Activated CD4-positive, alpha-beta T cell treated with anti-CD3 and anti-CD28 coated beads, Interleukin-2, amount 10 ng/mL, durations not matched to agents 24 days and 14 days (primary cell): ENCODE measurements around the gene TRIM41. TPM values are rescaled to one million over a fixed set of nuclear protein-coding genes. Genes with fewer than 3 reads are reported as not detected.

Source experiments
- DNase-seq: peaks from one replicate; pipeline ENCODE4 v3.0.0; 2022
- H3K27ac Mint-ChIP-seq: one replicate; pipeline ENCODE4 v1.8.0; 2022; ENCODE audit warnings: mild to moderate bottlenecking, mixed read lengths
- H3K27me3 Mint-ChIP-seq: one replicate; pipeline ENCODE4 v1.8.0; 2022; ENCODE audit warnings: mixed read lengths
- H3K36me3 Mint-ChIP-seq: one replicate; pipeline ENCODE4 v1.8.0; 2022; ENCODE audit warnings: low read depth, mild to moderate bottlenecking, mixed read lengths
- H3K4me1 Mint-ChIP-seq: one replicate; pipeline ENCODE4 v1.8.0; 2021; ENCODE audit warnings: mixed read lengths
- H3K4me3 Mint-ChIP-seq: one replicate; pipeline ENCODE4 v1.8.0; 2022; ENCODE audit warnings: mild to moderate bottlenecking, moderate library complexity, mixed read lengths
- H3K9me3 Mint-ChIP-seq: one replicate; pipeline ENCODE4 v1.8.0; 2021; ENCODE audit warnings: mixed read lengths
- intact Hi-C: fragments of 100-400 bp; cut with micrococcal nuclease; formaldehyde crosslinking; loops from one replicate; pipeline ENCODE4 v1.15.1; 2023
- total RNA-seq: library from RNA; stranded (reverse); gene quantifications from 2 replicates; pipeline ENCODE4 v1.2.3, GENCODE V29; 2022

Gene TRIM41
- total RNA-seq, 1 donor from 2014 or later: 31.6 TPM

DNA sequence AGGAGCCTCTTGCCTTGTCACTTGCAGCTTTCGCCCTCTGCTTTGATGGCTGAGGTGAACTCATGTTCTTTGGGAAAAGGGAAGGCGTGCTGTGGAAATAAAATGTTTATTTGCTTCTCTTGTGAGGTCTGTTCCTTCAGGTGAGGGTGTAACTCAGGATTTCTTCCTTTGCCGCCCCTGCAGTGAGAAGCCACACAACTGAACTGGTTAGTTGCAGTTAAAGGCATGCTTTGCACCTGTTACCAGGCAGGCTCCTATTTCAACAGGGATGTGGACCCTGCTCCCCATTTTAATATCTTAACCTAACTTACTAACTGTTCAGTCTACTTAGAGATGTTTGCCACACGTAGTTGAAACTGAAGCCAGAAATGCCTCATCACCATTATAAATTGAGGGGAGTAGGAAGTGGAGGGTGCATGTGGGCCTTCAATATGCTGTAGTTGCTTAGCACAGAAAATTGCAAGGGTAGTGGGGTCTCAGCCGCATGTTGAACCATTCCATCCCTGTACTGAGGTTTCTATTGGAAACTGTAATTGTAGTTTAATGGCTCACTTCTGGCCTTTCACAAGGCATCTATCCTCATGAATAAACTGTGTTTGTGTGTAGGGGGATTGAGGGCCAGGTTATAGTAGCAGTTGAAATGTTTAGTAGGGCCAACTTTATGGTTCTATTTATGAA, 12.7 kb downstream of the TRIM41 start:
- H3K4me1 Mint-ChIP-seq: peaks cover 29% of the 10 kb centered on the region
- no peak overlapping the region for H3K27ac Mint-ChIP-seq
- H3K36me3 Mint-ChIP-seq: peaks cover 82% of the 10 kb centered on the region
- no peak for DNase-seq
- H3K4me3 Mint-ChIP-seq: no peak overlapping the region
- H3K27me3 Mint-ChIP-seq: no peaks in the 10 kb centered on the region
- H3K9me3 Mint-ChIP-seq: no peaks in the 10 kb centered on the region
- intact Hi-C loops: no loop called here

DNA sequence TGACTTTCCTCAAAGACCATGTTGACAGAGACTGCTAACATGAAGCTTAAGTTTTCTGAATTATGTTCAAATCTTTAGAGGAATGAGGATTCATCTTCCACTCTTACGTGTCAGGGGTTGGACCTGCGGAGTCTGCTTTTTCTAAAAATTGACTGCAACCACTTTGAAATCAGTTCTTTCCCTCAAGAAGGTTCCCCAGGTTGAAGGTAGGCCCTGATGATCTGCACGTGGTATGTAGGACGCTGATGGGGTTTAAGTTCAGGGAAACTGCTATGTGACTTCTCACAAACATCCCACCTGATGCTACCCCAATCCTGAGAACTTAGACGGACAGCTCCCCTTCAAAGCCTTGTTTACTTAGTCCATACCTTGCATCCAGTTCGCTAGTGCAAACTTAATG, 13.4 kb downstream of the TRIM41 start:
- Mint-ChIP-seq H3K4me1 (peaks cover 33% of the 10 kb centered on the region), H3K36me3 (peaks cover 84% of the 10 kb centered on the region), H3K9me3 (no peaks in the 10 kb centered on the region), H3K27me3 (no peaks in the 10 kb centered on the region), H3K4me3 (no peak overlapping the region), H3K27ac (no peak overlapping the region)
- DNase-seq: no peak
- intact Hi-C loops: no loop called here

DNA sequence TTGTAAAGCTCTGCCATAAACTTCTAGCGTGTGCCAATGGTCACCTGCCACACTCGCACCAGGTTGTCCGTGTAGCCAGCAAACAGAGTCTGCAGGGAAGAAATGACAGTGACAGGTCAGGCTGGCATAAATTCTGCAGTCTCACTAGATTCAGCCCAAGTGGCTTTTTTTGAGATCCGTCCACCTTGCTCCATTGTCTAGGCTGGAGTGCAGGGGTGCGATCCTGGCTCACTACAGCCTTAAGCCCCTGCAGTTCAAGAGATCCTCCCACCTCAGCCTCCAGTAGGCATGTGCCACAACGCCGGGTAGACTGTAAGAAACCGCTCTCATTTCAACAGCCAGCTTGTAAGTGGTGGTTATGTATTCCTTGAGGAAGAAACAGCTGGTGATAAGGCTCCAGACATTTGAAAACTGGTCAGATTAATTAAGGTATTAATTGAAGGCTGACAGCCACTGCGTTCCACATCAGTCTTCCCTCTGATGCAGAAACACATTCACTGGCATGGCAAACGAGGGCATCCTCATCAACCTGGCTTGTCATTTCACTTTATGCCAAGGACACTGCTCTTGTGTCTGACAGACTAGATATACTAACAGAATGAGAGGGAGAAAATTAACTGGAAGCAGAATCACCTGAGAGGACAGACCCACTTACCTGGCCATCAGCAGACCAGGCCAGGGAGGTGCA, 14.0 kb downstream of the TRIM41 start:
- peaks cover 86% of the 10 kb centered on the region for H3K36me3 Mint-ChIP-seq
- no peak overlapping the region for H3K27ac Mint-ChIP-seq
- peaks cover 38% of the 10 kb centered on the region for H3K4me1 Mint-ChIP-seq
- intact Hi-C loops: no loop called here
- H3K9me3 Mint-ChIP-seq: no peaks in the 10 kb centered on the region
- no peaks in the 10 kb centered on the region for H3K27me3 Mint-ChIP-seq
- no peak for DNase-seq
- no peak overlapping the region for H3K4me3 Mint-ChIP-seq

DNA sequence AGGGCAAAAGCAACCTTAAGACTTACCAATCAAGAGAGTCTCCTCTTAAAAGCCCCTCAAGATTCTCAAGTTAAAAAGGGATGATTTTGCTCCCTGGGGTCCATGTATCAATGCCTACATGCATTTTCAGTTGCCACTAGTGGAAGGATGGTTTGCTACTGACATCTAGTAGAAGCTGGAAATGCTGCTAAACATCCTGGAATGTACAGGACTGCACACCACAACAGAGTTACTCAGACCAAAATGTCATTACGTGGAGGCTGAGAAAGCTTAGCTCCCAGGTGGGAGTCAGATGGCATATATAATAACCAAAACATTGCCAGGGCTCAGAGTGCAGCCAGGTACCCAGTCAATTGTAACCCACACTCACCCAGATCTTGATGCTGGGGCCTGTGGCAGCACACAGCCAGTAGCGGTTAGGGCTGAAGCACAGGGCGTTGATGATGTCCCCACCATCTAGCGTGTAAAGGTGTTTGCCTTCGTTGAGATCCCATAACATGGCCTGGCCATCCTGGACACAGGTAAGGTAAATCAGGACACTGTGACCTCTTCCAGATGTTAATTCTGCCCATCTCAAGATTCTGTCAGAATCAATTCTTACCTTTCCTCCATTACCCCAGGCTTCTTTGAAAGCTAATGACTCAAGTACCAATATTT, 14.8 kb downstream of the TRIM41 start:
- no peaks in the 10 kb centered on the region for H3K27me3 Mint-ChIP-seq
- peak overlapping the region; percentile 30 for H3K27ac Mint-ChIP-seq
- peaks cover 37% of the 10 kb centered on the region for H3K4me1 Mint-ChIP-seq
- H3K36me3 Mint-ChIP-seq: peaks cover 89% of the 10 kb centered on the region
- no peaks in the 10 kb centered on the region for H3K9me3 Mint-ChIP-seq
- no peak for DNase-seq
- H3K4me3 Mint-ChIP-seq: peak overlapping the region; percentile 27
- intact Hi-C loops: no loop called here

DNA sequence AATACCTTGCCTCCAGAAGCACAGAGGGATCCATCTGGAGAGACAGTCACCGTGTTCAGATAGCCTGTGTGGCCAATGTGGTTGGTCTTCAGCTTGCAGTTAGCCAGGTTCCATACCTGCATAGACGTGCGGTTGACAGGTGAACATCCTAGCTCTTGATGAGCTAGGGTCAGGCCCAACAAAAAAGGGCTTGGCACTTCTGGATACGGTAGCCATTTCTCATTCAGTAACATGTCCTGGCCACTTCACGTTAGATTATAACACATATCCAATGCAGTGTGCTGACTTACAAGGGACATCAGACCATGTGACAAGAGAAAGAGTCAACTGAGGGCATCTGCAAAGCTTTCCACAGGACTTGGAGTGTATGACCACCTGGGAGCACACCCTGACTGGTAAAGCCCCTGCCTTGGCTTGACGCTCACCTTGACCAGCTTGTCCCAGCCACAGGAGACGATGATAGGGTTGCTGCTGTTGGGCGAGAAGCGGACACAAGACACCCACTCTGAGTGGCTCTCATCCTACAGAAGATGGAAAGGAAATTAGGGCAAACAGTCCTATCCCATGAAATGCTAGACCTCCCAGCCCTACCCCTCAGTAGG, 16.1 kb downstream of the TRIM41 start:
- Mint-ChIP-seq H3K36me3 (peaks cover 90% of the 10 kb centered on the region), H3K27me3 (no peaks in the 10 kb centered on the region), H3K9me3 (no peaks in the 10 kb centered on the region), H3K4me1 (peaks cover 42% of the 10 kb centered on the region), H3K27ac (peak overlapping the region; percentile 78), H3K4me3 (peak overlapping the region; percentile 67)
- intact Hi-C loops: no loop called here
- no peak for DNase-seq

DNA sequence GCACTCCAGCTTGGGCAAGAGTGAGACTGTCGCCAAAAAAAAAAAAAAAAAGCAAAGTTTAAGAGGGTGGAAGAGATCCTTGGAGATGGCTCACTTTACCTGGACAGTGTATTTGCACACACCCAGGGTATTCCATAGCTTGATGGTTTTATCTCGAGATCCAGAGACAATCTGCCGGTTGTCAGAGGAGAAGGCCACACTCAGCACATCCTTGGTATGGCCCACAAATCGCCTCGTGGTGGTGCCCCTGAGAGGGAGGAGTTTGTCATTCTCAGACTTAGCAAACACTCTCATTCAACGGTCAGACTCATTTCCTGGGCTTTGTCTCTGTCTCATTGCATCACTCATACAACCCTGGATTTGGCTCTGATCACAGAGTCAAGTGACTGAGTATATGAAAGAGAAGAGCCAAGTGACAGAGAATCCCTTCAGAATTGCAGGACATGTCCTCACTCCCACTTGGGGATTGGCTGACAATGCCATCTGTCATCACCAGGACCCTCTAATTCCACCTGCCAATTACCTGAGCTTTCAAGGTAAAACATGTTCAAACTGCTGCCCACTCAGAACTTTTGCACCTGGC, 18.4 kb downstream of the TRIM41 start:
- DNase-seq: peak; percentile 76
- intact Hi-C loops: loop anchor here (5.0 kb wide), 1 partner anchor 1619 kb away; the partner anchor contains the start of gene HNRNPH1
- no peaks in the 10 kb centered on the region for H3K9me3 Mint-ChIP-seq
- H3K4me3 Mint-ChIP-seq: peak overlapping the region; percentile 91
- H3K27ac Mint-ChIP-seq: peak overlapping the region; percentile 98
- H3K4me1 Mint-ChIP-seq: peaks cover 52% of the 10 kb centered on the region
- no peaks in the 10 kb centered on the region for H3K27me3 Mint-ChIP-seq
- H3K36me3 Mint-ChIP-seq: peaks cover 71% of the 10 kb centered on the region

DNA sequence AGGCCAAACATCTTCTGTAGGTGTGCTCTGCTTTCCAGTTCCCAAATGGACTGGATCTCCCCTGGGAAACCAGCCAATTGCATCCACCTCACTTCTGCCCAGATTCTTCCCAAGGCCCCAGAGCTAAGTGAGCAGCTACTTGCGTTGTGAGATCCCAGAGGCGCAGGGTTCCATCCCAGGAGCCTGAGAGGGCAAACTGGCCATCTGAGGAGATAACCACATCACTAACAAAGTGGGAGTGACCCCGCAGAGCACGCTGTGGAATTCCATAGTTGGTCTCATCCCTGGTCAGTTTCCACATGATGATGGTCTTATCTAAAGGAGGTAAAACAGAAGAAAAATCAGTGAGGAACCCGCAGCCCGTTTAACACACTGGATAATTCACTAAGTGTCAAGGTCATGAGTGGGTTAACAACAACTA, 19.0 kb downstream of the TRIM41 start:
- peak overlapping the region; percentile 91 for H3K4me3 Mint-ChIP-seq
- peaks cover 49% of the 10 kb centered on the region for H3K4me1 Mint-ChIP-seq
- H3K27me3 Mint-ChIP-seq: no peaks in the 10 kb centered on the region
- no peaks in the 10 kb centered on the region for H3K9me3 Mint-ChIP-seq
- peaks cover 66% of the 10 kb centered on the region for H3K36me3 Mint-ChIP-seq
- intact Hi-C loops: loop anchor here (5.0 kb wide), 1 partner anchor 1620 kb away; the partner anchor contains the start of gene HNRNPH1
- DNase-seq: no peak
- H3K27ac Mint-ChIP-seq: peak overlapping the region; percentile 98

DNA sequence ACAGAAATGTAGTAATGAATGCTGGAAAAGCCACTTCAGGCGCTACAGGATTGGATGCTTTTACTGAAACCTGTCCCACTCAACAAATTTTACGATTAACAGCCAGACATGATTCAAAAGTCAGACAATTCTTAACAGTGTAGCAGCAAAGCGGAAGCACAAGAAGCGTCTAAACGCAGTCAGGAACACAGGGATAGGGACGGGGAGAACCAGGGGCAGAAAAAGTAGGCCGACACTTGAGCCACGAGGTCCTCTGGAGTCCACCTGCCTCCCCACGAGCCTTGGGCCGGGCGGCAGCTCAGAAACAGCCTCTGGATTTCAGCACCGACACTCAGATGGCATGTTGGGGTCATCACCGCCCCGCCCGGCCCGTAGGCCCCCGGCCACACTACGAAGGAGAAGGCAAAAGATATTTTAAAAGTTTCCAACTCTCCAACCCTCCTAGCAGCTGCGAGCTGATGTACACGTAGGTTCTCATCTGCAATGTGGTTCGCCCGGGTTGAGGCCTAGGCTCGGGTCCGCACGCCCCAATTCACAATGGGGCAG, 20.0 kb downstream of the TRIM41 start:
- DNase-seq: no peak
- Mint-ChIP-seq H3K9me3 (no peaks in the 10 kb centered on the region), H3K36me3 (peaks cover 61% of the 10 kb centered on the region), H3K4me3 (peak overlapping the region; percentile 91), H3K27ac (peak overlapping the region; percentile 98), H3K4me1 (peaks cover 46% of the 10 kb centered on the region), H3K27me3 (no peaks in the 10 kb centered on the region)
- intact Hi-C loops: loop anchor here (1.0 to 5.0 kb wide), 2 partner anchors 20 to 1621 kb away; partner anchors contain the start of genes HNRNPH1 and TRIM41

DNA sequence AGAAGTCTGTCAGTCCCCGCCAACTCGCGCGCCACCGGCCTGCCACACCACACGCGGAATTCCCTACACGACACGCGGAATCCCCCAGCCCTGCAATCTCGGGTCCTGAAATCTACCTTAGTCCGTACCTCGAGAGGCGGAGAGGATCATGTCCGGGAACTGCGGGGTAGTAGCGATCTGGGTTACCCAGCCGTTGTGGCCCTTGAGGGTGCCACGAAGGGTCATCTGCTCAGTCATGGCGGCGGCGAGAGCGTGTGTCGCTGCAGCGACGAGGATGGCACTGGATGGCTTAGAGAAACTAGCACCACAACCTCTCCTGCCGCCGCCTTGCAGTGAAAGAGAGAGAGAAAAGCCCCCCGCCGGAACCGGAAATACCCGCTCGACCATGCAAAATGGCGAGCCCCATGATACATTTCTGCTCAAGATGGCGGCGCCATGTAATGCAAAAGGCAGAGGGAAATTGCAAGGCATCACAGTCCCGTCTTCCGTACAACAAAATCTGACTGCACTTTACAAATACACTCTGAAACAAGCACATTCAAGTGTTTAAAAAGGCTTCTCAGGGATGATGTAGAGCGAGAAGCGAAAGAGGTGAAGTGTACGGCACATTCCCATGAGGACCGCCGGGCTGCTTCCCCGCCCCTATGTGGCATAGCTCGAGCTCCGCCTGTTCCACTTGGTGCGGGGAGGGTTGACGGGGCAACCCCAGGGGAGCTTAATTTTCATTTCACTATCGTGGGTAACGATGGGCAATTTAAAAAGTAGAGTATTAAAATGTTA, 20.7 kb downstream of the TRIM41 start, which contains the start of gene RACK1:
Gene RACK1 (minus strand): TSS at position 343 of the 780 bp plus-strand sequence. CDS start 106 bp downstream, at position 237.
- Mint-ChIP-seq H3K27ac (peak within 1 kb of the TSS; percentile 99), H3K4me1 (peaks cover 49% of the 10 kb centered on the region)

DNA sequence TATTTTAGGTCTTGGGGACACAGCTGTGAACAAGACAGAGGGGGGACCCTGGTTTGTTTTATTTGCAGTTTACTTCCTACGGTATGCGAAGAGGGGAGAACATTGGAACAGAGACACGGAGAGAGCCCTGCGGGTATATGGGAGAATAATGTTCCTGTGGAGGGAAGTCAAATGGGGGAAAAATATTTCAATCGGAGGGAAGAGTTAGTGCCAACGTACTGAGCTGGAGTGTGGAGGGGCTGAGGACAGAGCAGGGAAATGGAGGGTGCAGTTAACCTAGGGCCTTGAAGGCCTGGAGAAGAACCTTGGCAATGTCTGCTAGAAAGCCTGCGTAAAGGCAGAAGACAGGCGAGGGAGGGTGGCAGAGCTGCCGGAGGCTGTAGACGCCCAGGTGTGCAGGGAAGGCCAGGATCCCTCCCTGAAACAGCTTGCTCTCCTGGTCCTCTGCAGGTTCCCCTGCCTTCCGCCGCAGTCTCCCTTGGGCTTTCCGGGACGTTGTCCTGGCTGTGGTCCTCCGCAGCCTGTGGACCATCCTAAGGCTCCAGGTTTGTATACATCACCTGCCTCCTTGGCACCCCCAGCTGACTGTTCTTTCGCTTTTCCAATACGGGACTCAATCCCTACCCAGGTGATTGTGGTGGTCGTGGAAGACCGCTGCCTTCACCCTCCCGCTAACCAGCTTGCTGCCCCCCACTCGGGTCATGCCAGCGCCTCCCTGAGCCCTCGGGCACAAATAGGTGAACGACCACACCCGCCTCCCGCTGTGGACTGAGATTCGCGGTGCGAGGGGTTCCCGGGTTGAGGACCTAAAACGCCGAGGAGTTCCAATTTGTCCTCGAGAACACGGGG, 22.6 kb downstream of the TRIM41 start:
- H3K36me3 Mint-ChIP-seq: peaks cover 54% of the 10 kb centered on the region
- H3K4me3 Mint-ChIP-seq: peak overlapping the region; percentile 98
- peaks cover 56% of the 10 kb centered on the region for H3K4me1 Mint-ChIP-seq
- H3K9me3 Mint-ChIP-seq: no peaks in the 10 kb centered on the region
- no peak for DNase-seq
- H3K27ac Mint-ChIP-seq: peak overlapping the region; percentile 99
- intact Hi-C loops: loop anchor here (1.0 to 2.0 kb wide), 4 partner anchors 16 to 443 kb away; partner anchors contain the start of genes MGAT1 and TRIM52
- H3K27me3 Mint-ChIP-seq: no peaks in the 10 kb centered on the region

More for the DNA sequence above, 20.7 kb downstream of the TRIM41 start, which contains the start of gene RACK1:
- Mint-ChIP-seq H3K27me3 (no peaks in the 10 kb centered on the region), H3K4me3 (peak within 1 kb of the TSS; percentile 98), H3K9me3 (no peaks in the 10 kb centered on the region), H3K36me3 (peaks cover 59% of the 10 kb centered on the region)
- intact Hi-C loops: loop anchor here (1.0 to 5.0 kb wide), 4 partner anchors 20 to 1621 kb away; partner anchors contain the start of genes HNRNPH1, MGAT1 and TRIM41
- peak; percentile 96 for DNase-seq

DNA sequence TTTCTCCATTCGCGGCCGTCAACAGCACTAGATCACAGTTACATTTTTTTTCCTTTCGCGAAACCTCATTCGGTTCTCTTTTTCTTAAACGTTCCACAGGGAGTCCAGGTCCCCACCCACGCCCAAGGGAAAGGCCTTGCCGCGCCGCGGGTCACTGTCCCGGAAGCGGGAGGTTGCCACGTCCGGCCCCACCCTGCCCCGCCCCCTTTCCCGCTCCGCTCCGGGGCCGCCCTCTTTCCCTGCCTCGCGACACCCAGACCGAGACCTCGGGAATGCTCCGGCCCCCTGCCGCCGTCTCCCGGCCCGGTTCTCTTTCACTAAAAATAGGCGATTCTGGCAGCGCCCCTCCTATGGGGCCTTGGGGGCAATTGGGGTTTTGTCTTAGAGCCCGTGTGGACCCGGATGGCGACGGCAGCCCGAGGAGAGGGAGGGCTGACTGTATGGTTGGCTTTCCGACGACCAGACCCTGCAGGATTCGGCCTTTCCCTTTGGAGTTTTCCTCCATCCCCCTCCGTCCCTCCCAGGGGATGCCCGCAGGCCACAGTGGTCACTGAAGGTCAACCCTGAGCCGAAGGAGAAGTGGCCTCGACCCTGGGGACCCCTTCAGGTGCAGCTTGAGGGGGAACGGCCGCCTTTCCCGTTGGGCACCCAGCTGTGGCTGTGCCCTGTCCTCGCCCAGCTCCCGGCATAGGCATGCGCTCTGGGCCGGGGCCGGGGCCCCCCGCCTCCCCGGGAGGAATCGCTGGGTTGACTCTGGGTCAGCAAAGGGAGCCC, 23.4 kb downstream of the TRIM41 start:
- peaks cover 56% of the 10 kb centered on the region for H3K4me1 Mint-ChIP-seq
- H3K27me3 Mint-ChIP-seq: no peaks in the 10 kb centered on the region
- no peaks in the 10 kb centered on the region for H3K9me3 Mint-ChIP-seq
- intact Hi-C loops: loop anchor here (1.0 to 2.0 kb wide), 3 partner anchors 15 to 436 kb away; partner anchors contain the start of gene TRIM52
- peak overlapping the region; percentile 98 for H3K4me3 Mint-ChIP-seq
- H3K27ac Mint-ChIP-seq: peak overlapping the region; percentile 99
- peak; percentile 94 for DNase-seq
- peaks cover 49% of the 10 kb centered on the region for H3K36me3 Mint-ChIP-seq
